ENCODE results near the gene C20orf141.
A peak's percentile ranks its signal among the peaks of the same experiment; 100 is the strongest.

The C20orf141 gene

DNA sequence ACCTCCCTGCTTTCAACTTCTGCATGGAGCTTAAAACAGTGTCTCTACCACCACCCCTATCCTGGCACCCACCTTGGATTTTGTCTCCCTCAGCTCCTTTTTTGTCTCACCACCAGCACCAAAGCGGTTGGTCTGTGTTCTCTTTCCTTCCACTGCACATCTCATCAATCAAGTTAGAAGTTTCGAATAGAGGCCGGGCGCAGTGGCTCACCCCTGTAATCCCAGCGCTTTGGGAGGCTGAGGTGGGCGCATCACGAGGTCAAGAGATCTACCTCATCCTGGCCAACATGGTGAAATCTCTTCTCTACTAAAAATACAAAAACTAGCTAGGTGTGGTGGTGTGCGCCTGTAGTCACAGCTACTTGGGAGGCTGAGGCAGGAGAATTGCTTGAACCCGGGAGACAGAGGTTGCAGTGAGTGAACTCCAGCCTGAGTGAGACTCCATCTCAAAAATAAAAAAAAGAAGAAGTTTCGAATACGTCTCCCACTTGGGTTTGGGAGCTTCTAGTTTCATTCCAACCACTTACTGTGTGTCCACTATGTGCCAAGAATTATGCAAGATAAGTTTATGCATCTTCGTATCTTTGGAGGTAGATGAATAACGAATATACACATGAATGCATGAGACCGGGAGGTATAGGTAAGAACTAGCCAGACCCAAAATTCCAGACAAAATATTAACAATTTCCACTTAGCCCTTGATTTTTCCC lies 19.8 kb downstream of the C20orf141 start:
- no peaks in the 10 kb centered on the region for H3K4me1 ChIP-seq (ENCODE audit: control insufficient read depth, insufficient read depth, low read length)
- no peak overlapping the region for H3K27ac ChIP-seq (ENCODE audit: low read depth, low read length)
- no peak overlapping the region for H3K9ac ChIP-seq (ENCODE audit: low read length)
- H3K27me3 ChIP-seq (ENCODE audit: control insufficient read depth, insufficient read depth, low read length): no peaks in the 10 kb centered on the region
- no peaks in the 10 kb centered on the region for H3K36me3 ChIP-seq (ENCODE audit: control insufficient read depth, insufficient read depth, low read length)
- no peak overlapping the region for H3K4me3 ChIP-seq (ENCODE audit: low read length)

DNA sequence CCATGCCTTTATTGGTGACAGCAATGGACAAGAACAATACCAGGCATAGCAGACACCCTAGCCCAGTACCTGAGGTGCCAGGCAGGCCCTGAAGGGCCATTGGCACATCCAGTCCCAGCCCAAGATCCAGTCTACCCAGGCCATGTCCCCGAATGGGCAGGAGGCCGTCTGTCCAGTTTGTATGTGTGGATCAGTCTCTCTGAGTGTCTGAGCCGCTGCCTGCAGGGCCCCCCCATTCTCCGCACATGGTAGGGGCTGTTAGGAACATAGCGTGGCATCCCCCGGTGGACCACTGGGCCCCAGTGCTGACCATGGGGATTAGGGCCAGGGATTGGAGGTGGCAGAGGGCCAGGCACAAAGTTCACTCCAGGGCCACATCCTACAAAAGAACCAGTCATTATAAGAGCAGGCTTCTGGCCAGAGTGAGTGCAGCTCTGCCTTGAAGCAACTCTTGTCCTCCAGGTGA lies 20.6 kb downstream of the C20orf141 start:
- H3K36me3 ChIP-seq (ENCODE audit: control insufficient read depth, insufficient read depth, low read length): no peaks in the 10 kb centered on the region
- H3K4me1 ChIP-seq (ENCODE audit: control insufficient read depth, insufficient read depth, low read length): no peaks in the 10 kb centered on the region

DNA sequence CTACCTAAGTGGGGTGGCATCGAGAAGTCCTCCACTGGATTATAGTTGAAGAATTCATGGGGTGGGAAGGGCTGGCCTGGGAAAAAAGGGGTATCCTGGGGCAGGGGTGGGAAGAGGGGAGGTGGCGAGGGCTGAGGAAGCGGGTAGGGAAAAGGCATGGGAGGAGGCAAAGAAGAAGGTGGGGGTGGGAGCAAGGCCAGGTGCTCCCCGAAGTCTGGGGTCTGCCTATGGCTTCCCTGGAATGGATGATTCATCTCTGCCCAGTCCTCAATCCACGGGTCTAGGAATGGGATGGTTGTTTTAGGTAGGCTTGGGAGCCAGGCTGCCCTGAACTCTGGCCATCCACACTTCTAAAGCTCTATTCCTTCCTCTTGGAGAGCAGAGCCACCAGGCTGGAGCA lies 21.2 kb downstream of the C20orf141 start:
- Histone ChIP-seq H3K36me3 (ENCODE audit: control insufficient read depth, insufficient read depth, low read length) (no peaks in the 10 kb centered on the region), H3K4me1 (ENCODE audit: control insufficient read depth, insufficient read depth, low read length) (no peaks in the 10 kb centered on the region), H3K4me3 (ENCODE audit: low read length) (no peak overlapping the region), H3K27me3 (ENCODE audit: control insufficient read depth, insufficient read depth, low read length) (no peaks in the 10 kb centered on the region), H3K9ac (ENCODE audit: low read length) (no peak overlapping the region), H3K27ac (ENCODE audit: low read depth, low read length) (no peak overlapping the region)

More for the DNA sequence above, 20.6 kb downstream of the C20orf141 start:
- H3K9ac ChIP-seq (ENCODE audit: low read length): no peak overlapping the region
- H3K27ac ChIP-seq (ENCODE audit: low read depth, low read length): no peak overlapping the region
- no peak overlapping the region for H3K4me3 ChIP-seq (ENCODE audit: low read length)
- H3K27me3 ChIP-seq (ENCODE audit: control insufficient read depth, insufficient read depth, low read length): no peaks in the 10 kb centered on the region

DNA sequence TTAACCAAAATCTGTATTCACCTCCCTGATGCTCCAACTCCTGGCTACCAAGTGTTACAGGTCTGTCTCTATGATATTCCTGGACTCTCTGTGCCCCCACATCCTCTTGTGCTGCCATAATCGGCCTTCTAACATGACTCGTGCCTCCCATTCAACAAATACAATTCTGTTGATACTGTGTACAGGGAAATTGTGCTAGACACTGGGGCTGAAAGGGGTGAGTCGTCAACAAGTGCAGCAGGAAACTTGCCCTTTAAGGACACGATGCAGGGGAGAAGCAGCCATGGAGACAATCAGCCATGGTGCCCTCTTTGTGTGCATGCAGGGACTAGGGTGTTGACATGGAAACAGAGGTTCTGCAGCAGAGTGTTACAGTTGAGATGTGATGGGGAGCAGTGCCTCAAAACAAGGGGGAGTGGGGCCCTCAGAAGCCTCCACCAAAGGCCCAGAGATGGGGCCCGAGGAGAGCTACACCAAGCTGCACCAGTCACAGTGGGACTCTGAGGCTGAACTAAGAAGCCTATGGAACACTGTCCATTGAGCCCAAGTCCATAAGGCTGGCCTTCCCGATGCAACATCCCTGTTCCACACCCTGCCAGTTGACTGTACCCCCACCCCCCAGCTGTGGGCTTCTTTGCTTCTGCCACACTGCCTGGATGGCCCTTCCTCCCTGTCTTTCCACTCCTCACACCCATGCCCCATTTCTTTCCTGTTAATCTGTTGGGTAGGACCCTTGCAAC lies 22.6 kb downstream of the C20orf141 start:
- H3K4me1 ChIP-seq (ENCODE audit: control insufficient read depth, insufficient read depth, low read length): peaks cover 3% of the 10 kb centered on the region
- H3K36me3 ChIP-seq (ENCODE audit: control insufficient read depth, insufficient read depth, low read length): no peaks in the 10 kb centered on the region
- H3K27ac ChIP-seq (ENCODE audit: low read depth, low read length): no peak overlapping the region
- no peaks in the 10 kb centered on the region for H3K27me3 ChIP-seq (ENCODE audit: control insufficient read depth, insufficient read depth, low read length)
- no peak overlapping the region for H3K9ac ChIP-seq (ENCODE audit: low read length)
- no peak overlapping the region for H3K4me3 ChIP-seq (ENCODE audit: low read length)

DNA sequence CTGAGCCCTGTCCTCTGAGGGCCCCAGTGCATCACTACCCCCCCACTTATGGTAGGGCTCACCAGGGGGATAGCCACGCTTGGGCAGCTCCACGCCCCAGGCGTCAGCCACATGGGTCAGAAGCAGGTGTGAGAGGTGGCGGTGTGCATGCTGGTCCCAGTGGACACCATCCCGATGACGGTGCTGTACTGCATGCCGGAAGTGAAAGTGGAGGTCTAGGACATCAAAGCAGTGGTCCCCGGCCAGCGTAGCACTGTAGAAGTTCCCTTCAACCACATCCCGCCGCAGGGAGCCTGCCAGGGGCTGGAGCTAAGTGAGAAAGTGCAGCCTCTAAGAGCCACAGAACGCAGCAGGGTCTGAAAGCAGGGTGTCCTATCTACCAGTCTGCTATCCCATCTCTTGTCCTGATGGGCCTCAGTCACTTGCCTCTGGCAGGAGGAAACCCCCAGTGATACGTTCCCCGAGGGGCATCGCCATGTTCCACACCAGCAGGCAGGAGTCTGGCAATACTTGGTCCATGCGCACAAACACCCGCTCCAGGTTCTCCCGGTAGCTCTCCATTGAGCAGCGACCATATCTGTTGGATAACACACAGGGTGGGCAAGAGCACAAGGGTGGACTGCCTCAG lies 23.5 kb downstream of the C20orf141 start:
- Histone ChIP-seq H3K27ac (ENCODE audit: low read depth, low read length) (no peak overlapping the region), H3K9ac (ENCODE audit: low read length) (no peak overlapping the region), H3K27me3 (ENCODE audit: control insufficient read depth, insufficient read depth, low read length) (no peaks in the 10 kb centered on the region), H3K4me1 (ENCODE audit: control insufficient read depth, insufficient read depth, low read length) (peaks cover 3% of the 10 kb centered on the region), H3K4me3 (ENCODE audit: low read length) (no peak overlapping the region), H3K36me3 (ENCODE audit: control insufficient read depth, insufficient read depth, low read length) (no peaks in the 10 kb centered on the region)

DNA sequence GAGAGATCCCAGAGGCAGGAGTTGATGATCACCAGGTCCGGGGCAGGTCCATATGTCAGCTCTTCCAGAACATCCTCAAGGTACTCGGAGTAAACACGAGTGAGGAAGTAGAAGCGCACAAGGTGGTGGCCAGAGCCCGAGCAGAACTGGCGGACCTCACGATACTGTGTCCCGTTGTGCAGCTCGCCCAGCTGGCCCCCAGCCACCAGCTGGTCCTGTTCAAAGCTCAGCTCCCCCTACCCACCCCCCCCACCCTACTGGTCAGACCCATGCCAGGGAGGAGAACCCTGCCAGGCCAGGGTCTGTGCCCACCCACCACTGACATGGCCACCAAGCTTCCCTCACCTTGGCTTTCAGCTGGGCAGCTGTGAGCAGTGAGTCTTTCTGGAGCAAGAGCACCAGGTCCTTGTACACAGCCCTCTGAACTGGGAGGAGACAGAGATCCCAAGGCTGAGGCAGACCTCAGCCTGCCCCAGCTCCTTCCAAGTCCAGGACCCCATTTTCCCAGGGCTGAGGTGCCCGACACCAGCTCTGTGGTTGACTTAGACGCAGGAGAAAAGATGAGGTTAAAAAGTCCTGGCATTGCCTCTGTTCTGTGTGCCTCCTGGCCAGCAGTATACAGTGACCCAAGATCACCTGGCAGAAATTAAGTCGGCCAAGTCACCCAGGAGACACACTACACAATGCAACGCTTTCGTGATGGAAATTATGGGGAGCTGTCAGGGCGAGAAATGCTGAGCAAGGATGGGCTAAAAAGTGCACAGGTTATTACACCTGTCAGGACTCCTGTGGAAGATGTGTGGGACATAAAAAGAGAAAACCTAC lies 24.3 kb downstream of the C20orf141 start:
- Histone ChIP-seq H3K36me3 (ENCODE audit: control insufficient read depth, insufficient read depth, low read length) (no peaks in the 10 kb centered on the region), H3K27me3 (ENCODE audit: control insufficient read depth, insufficient read depth, low read length) (no peaks in the 10 kb centered on the region), H3K9ac (ENCODE audit: low read length) (no peak overlapping the region), H3K4me3 (ENCODE audit: low read length) (no peak overlapping the region), H3K4me1 (ENCODE audit: control insufficient read depth, insufficient read depth, low read length) (peaks cover 3% of the 10 kb centered on the region), H3K27ac (ENCODE audit: low read depth, low read length) (no peak overlapping the region)

DNA sequence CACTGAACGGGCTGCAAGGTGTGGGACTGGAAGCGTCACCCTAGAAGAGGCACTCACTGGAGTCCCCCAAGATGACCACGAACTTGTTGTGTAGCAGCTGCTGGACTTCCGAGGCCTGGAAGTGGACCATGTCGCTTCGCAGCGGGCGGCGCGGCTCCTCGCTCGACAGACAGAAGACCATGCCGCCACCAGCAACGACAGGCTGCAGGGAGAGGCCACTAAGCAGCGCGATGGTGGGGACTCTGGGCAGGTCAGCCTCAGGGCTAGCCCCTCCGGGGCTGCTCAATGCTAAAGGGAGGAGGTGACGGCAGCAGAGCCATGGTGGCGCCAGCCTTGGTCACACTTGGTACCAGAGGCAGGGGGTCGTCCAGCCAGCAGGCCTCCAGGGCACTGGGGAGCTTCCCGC lies 24.9 kb downstream of the C20orf141 start:
- H3K4me3 ChIP-seq (ENCODE audit: low read length): peak overlapping the region; percentile 91
- peak overlapping the region; percentile 96 for H3K27ac ChIP-seq (ENCODE audit: low read depth, low read length)
- H3K36me3 ChIP-seq (ENCODE audit: control insufficient read depth, insufficient read depth, low read length): no peaks in the 10 kb centered on the region
- peaks cover 3% of the 10 kb centered on the region for H3K4me1 ChIP-seq (ENCODE audit: control insufficient read depth, insufficient read depth, low read length)
- H3K27me3 ChIP-seq (ENCODE audit: control insufficient read depth, insufficient read depth, low read length): no peaks in the 10 kb centered on the region
- H3K9ac ChIP-seq (ENCODE audit: low read length): peak overlapping the region; percentile 99

DNA sequence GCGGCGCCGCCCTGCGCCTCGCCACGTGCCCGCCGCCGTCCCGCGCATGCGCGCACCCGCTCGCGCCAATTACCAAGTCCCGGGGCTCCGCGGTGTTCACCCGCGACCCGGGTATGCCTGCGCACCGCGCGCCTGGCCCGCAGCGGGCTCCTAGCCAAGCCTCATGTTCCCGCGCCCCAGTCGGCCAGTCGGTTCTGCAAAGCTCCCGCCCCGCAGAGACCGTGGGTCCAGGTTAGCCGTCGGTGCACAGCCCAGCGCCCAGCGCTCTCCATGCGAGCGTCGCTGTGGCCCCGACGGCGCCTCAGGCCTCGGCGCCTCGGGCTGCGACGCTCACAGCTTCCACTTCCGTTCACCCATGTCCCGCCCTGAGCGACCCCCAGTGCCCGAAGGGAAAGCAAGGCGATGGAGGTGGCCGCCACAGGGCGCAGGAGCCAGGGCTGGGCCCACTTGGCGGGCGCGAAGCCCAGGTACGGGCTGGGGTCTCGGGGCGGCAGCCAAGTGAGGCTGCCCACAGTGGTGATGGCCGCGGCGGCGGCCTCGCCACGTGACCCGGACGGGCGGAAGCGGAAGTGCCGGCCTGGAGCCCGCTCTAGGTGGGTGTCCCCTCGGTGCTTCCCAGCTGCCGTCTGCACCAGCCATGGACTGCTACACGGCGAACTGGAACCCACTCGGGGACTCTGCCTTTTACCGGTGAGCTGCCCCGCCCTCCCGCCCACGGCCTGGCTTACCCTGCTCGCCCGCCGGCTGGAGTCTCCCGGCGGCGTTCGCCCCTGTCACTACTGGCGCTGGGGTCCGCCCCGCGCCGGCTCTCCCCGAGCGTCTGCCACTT lies 25.6 kb downstream of the C20orf141 start, which contains the start of the genes PCED1A and VPS16:
Gene PCED1A (minus strand): TSS at position 518 of the 829 bp plus-strand sequence. CDS start 743 bp downstream, outside the sequence.
Gene VPS16 (plus strand): TSS at position 608 of the 829 bp plus-strand sequence. CDS start 30 bp downstream, at position 638.
- Histone ChIP-seq H3K27me3 (ENCODE audit: control insufficient read depth, insufficient read depth, low read length) (no peaks in the 10 kb centered on the region), H3K27ac (ENCODE audit: low read depth, low read length) (peak within 1 kb of the TSS; percentile 96), H3K4me1 (ENCODE audit: control insufficient read depth, insufficient read depth, low read length) (peaks cover 3% of the 10 kb centered on the region), H3K4me3 (ENCODE audit: low read length) (peak within 1 kb of the TSS; percentile 91), H3K9ac (ENCODE audit: low read length) (peak within 1 kb of the TSS; percentile 99), H3K36me3 (ENCODE audit: control insufficient read depth, insufficient read depth, low read length) (no peaks in the 10 kb centered on the region)

DNA sequence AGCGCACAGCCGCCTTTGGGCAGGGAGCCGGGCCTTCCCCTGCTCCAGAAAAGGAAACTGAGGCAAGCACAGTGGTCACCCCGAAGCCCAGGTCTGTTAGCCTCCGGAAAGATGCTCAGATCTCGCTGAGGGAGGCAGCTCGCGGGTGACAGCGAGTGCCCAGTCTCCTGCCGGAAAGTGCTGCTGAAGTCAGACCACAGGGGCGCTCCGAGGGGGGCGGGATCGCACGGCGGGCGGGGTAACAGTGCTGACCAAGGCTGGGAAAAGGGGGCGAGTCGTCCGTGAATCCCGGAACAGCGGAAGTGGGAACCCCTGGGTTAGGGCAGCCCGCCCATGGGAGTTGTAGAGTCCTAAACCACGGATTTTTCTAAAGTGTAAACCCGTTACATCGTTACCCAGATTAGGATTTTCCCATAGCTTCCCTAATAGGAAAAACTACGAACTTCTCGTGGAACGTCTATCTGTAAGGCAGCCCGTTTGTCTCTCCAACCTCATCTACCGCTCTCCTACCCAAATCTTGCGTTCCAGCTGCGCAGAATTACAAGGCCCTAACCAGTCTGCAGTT lies 26.3 kb downstream of the C20orf141 start:
- peak overlapping the region; percentile 72 for H3K27ac ChIP-seq (ENCODE audit: low read depth, low read length)
- H3K27me3 ChIP-seq (ENCODE audit: control insufficient read depth, insufficient read depth, low read length): no peaks in the 10 kb centered on the region
- no peaks in the 10 kb centered on the region for H3K36me3 ChIP-seq (ENCODE audit: control insufficient read depth, insufficient read depth, low read length)
- peak overlapping the region; percentile 58 for H3K9ac ChIP-seq (ENCODE audit: low read length)
- peak overlapping the region; percentile 91 for H3K4me3 ChIP-seq (ENCODE audit: low read length)
- H3K4me1 ChIP-seq (ENCODE audit: control insufficient read depth, insufficient read depth, low read length): peaks cover 3% of the 10 kb centered on the region

DNA sequence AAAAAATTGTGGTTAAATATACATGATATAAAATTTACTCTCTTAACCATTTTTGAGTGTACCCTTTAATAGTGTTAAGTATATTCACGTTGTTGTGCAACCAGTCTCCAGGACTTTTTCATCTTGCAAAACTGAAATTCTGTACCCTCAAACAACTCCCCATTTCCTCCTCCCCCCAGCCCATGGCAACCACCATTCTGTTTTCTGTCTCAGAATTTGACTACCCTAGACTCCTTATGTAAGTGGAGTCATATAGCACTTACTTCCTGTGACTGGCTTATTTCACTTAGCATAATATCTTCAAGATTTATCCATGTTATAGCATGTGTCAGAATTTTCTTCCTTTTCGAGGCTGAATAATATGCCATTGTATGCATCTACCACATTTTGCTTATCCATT lies 30.8 kb downstream of the C20orf141 start:
- H3K27ac ChIP-seq (ENCODE audit: low read depth, low read length): no peak overlapping the region
- H3K27me3 ChIP-seq (ENCODE audit: control insufficient read depth, insufficient read depth, low read length): no peaks in the 10 kb centered on the region
- no peak overlapping the region for H3K9ac ChIP-seq (ENCODE audit: low read length)
- H3K4me3 ChIP-seq (ENCODE audit: low read length): no peak overlapping the region
- no peaks in the 10 kb centered on the region for H3K36me3 ChIP-seq (ENCODE audit: control insufficient read depth, insufficient read depth, low read length)
- H3K4me1 ChIP-seq (ENCODE audit: control insufficient read depth, insufficient read depth, low read length): peaks cover 3% of the 10 kb centered on the region

DNA sequence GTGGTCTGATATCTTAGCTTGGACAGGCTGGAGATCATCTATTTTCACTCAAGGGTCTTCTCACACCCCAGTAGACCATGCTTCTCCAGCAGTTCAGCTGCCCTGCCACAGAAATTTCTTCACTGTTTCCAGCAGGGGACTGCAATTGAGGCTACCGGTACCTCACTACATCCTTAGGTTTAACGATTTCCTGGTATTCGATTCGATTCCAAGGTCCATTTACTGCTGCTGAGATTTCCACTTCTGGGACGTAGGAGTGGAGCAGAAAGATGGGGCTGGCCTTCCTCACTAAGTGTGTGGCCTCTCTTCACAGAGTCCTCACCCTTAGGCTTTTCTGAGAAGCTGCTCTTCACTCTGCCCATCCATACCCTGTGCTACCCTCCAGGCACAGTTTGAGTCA lies 31.9 kb downstream of the C20orf141 start:
- Histone ChIP-seq H3K9ac (ENCODE audit: low read length) (no peak overlapping the region), H3K36me3 (ENCODE audit: control insufficient read depth, insufficient read depth, low read length) (no peaks in the 10 kb centered on the region), H3K27ac (ENCODE audit: low read depth, low read length) (no peak overlapping the region), H3K27me3 (ENCODE audit: control insufficient read depth, insufficient read depth, low read length) (no peaks in the 10 kb centered on the region), H3K4me3 (ENCODE audit: low read length) (no peak overlapping the region), H3K4me1 (ENCODE audit: control insufficient read depth, insufficient read depth, low read length) (no peaks in the 10 kb centered on the region)
